ENCODE data around the gene GDPD2.

- TF ChIP-seq EZH2 (IDR thresholded peaks at IDR 0.05; ENCODE audit: low read length, unreplicated experiment) (no peak), CTCF (conservative IDR thresholded peaks at IDR 0.05; ENCODE audit: low read depth, low read length) (no peak), EZH2phosphoT487 (IDR thresholded peaks at IDR 0.05; ENCODE audit: borderline replicate concordance, low read length) (no peak)
Measured at GRCh38 chrX:70461026-70461425, 37.9 kb downstream of the GDPD2 start.
